SK-N-SH treated with all-trans-retinoic acid at 6 μM for 48 hours (cell line): ENCODE measurements around the gene RAPGEF1.

Experiments used
- ATAC-seq: fragments of 200-7000 bp; cut with Tn5 transposase; 3 replicates; pipeline ENCODE4 v1.9.1; 2020; ENCODE audit warnings: mild to moderate bottlenecking, moderate library complexity
- ARNTL ChIP-seq: fragments of 450-650 bp; formaldehyde crosslinking; IDR thresholded peaks from 2 replicates; pipeline ENCODE4 v1.5.0; 2020; ENCODE audit warnings: low read depth, mild to moderate bottlenecking, moderate library complexity, borderline replicate concordance
- BACH2 ChIP-seq: fragments of 250-450 bp; sonication (Bioruptor Pico); IDR thresholded peaks from 2 replicates; pipeline ENCODE4 v1.9.0; 2021; ENCODE audit warnings: mild to moderate bottlenecking, borderline replicate concordance
- CREB5 ChIP-seq: fragments of 250-450 bp; sonication (Bioruptor Pico); IDR thresholded peaks from 2 replicates; pipeline ENCODE4 v1.5.1; 2020; ENCODE audit warnings: low read depth, mild to moderate bottlenecking, moderate library complexity
- CSDC2 ChIP-seq: fragments of 250-450 bp; sonication (Bioruptor Pico); IDR thresholded peaks from 2 replicates; pipeline ENCODE4 v1.5.0; 2020; ENCODE audit warnings: mild to moderate bottlenecking, moderate library complexity
- CSRNP3 ChIP-seq: fragments of 250-450 bp; sonication (Bioruptor Pico); IDR thresholded peaks from 2 replicates; pipeline ENCODE4 v1.5.1; 2021; ENCODE audit warnings: mild to moderate bottlenecking, moderate library complexity
- ESRRG ChIP-seq: fragments of 250-450 bp; sonication (Bioruptor Pico); IDR thresholded peaks from 2 replicates; pipeline ENCODE4 v1.6.1; 2021; ENCODE audit warnings: mild to moderate bottlenecking
- GLIS3 ChIP-seq: fragments of 250-450 bp; sonication (Bioruptor Pico); IDR thresholded peaks from 2 replicates; pipeline ENCODE4 v1.5.0; 2020; ENCODE audit warnings: mild to moderate bottlenecking, moderate library complexity
- ISL1 ChIP-seq: fragments of 250-450 bp; sonication (Bioruptor Pico); IDR thresholded peaks from 2 replicates; pipeline ENCODE4 v2.1.2; 2022; ENCODE audit warnings: mild to moderate bottlenecking, moderate library complexity
- OSR1 ChIP-seq: fragments of 250-450 bp; sonication (Bioruptor Pico); IDR thresholded peaks from 2 replicates; pipeline ENCODE4 v1.8.0; 2022; ENCODE audit warnings: moderate library complexity, mild to moderate bottlenecking, inconsistent platforms
- PATZ1 ChIP-seq: fragments of 250-450 bp; sonication (Bioruptor Pico); IDR thresholded peaks from 2 replicates; pipeline ENCODE4 v1.8.0; 2020; ENCODE audit warnings: mild to moderate bottlenecking, moderate library complexity, borderline replicate concordance
- PPARA ChIP-seq: fragments of 250-450 bp; sonication (Bioruptor Pico); IDR thresholded peaks from 2 replicates; pipeline ENCODE4 v1.5.0; 2020; ENCODE audit warnings: mild to moderate bottlenecking, borderline replicate concordance
- RARB ChIP-seq: fragments of 250-450 bp; sonication (Bioruptor Pico); IDR thresholded peaks from 2 replicates; pipeline ENCODE4 v1.8.0; 2021; ENCODE audit warnings: mild to moderate bottlenecking, moderate library complexity
- SNAI2 ChIP-seq: fragments of 250-450 bp; sonication (Bioruptor Pico); IDR thresholded peaks from 2 replicates; pipeline ENCODE4 v1.5.0; 2020; ENCODE audit warnings: mild to moderate bottlenecking, moderate library complexity
- TCF4 ChIP-seq: fragments of 250-450 bp; sonication (Bioruptor Pico); IDR thresholded peaks from 2 replicates; pipeline ENCODE4 v1.8.0; 2021; ENCODE audit warnings: mild to moderate bottlenecking, moderate library complexity, borderline replicate concordance
- TSHZ2 ChIP-seq: fragments of 250-450 bp; sonication (Bioruptor Pico); IDR thresholded peaks from 2 replicates; pipeline ENCODE4 v1.5.0; 2020; ENCODE audit warnings: mild to moderate bottlenecking, moderate library complexity
- ZC3H10 ChIP-seq: fragments of 250-450 bp; sonication (Bioruptor Pico); IDR thresholded peaks from 2 replicates; pipeline ENCODE4 v1.5.1; 2021; ENCODE audit warnings: mild to moderate bottlenecking, moderate library complexity
- ZFP3 ChIP-seq: fragments of 250-450 bp; sonication (Bioruptor Pico); IDR thresholded peaks from 2 replicates; pipeline ENCODE4 v1.5.0; 2020; ENCODE audit warnings: mild to moderate bottlenecking, moderate library complexity
- ZFP30 ChIP-seq: fragments of 450-650 bp; formaldehyde crosslinking; IDR thresholded peaks from 2 replicates; pipeline ENCODE4 v1.5.0; 2022; ENCODE audit warnings: mild to moderate bottlenecking, moderate library complexity
- ZNF70 ChIP-seq: fragments of 450-650 bp; formaldehyde crosslinking; IDR thresholded peaks from 2 replicates; pipeline ENCODE4 v1.5.0; 2020; ENCODE audit warnings: mild to moderate bottlenecking, moderate library complexity
- ZNF8 ChIP-seq: fragments of 450-650 bp; formaldehyde crosslinking; IDR thresholded peaks from 2 replicates; pipeline ENCODE4 v1.5.0; 2020; ENCODE audit warnings: mild to moderate bottlenecking, moderate library complexity
- TF ChIP-seq, protein P1 (sequence below): fragments of 250-450 bp; sonication (Bioruptor Pico); IDR thresholded peaks from 2 replicates; pipeline ENCODE4 v1.8.0; 2021; ENCODE audit warnings: low read depth, mild to moderate bottlenecking, moderate library complexity, borderline replicate concordance

The RAPGEF1 gene

DNA sequence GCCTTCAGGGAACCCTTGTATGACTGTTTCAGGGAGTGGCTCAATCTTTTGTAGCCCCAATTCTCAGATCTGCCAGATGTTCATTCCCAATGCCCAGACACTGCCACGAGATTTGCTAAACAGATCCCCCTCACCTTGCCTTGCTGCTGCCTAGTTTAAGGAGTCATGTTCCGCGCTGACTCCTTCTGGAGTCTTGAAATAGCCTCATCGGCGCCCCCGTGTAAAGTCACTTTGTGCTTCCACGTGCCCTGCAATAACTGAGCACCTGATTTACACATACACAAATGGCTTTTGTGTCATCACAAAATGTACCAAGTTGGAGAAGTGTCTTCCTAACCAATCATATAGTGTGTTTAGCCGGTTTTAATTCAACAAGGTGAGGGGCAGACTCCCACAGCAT is 132.3 kb downstream of the RAPGEF1 start:
- TF ChIP-seq OSR1 (CRISPR knock-in tag) (no peak), ZC3H10 (CRISPR knock-in tag) (no peak), GLIS3 (CRISPR knock-in tag) (no peak), PPARA (CRISPR knock-in tag) (no peak), ISL1 (no peak), BACH2 (no peak), ZFP30 (CRISPR knock-in tag) (no peak), ZNF8 (no peak), ZNF70 (CRISPR knock-in tag) (no peak), TCF4 (CRISPR knock-in tag) (no peak), CSRNP3 (CRISPR knock-in tag) (no peak), ZFP3 (CRISPR knock-in tag) (no peak), ESRRG (CRISPR knock-in tag) (no peak), RARB (no peak), SNAI2 (CRISPR knock-in tag) (no peak), CSDC2 (CRISPR knock-in tag) (no peak), ARNTL (CRISPR knock-in tag) (no peak), PATZ1 (no peak), TSHZ2 (no peak)
- TF ChIP-seq, protein P1, sequence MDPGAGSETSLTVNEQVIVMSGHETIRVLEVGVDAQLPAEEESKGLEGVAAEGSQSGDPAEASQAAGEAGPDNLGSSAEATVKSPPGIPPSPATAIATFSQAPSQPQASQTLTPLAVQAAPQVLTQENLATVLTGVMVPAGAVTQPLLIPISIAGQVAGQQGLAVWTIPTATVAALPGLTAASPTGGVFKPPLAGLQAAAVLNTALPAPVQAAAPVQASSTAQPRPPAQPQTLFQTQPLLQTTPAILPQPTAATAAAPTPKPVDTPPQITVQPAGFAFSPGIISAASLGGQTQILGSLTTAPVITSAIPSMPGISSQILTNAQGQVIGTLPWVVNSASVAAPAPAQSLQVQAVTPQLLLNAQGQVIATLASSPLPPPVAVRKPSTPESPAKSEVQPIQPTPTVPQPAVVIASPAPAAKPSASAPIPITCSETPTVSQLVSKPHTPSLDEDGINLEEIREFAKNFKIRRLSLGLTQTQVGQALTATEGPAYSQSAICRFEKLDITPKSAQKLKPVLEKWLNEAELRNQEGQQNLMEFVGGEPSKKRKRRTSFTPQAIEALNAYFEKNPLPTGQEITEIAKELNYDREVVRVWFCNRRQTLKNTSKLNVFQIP: no peak
- ATAC-seq: no peak

DNA sequence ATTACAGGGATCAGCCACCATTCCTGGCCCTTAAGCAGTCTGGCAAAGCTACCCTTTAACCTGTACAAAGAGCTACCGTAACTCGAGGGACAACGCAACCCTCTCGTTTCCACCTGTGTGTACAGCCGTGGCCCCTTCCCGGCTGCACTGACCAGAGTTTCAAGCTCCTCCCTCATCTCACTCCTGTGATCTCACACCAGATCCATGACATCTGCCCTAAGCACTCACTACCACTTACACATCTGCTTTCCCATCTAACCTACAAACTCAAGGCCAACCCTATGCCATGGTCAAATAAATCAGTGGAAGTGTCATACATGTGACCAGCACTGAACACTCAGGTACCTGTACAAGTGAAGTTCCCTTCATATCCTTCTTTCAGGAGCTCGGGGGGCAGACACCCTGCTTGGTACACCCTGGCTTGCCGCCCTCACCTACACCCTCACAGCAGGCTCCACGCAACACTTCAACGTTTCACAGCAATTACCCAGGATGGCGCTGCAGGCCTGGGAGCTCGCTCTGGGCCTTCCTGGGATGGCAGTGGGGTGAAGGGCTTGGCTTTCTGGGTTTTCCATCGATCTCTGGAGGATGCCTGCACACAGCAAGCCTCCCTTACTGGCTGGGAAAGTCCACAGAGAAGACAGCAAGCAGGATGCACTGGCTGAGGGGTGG is 132.8 kb downstream of the RAPGEF1 start:
- ATAC-seq: no peak
- TF ChIP-seq SNAI2 (CRISPR knock-in tag): no peak
- no peak for TF ChIP-seq GLIS3 (CRISPR knock-in tag)
- no peak for TF ChIP-seq ZC3H10 (CRISPR knock-in tag)
- no peak for TF ChIP-seq CREB5
- TF ChIP-seq ZFP30 (CRISPR knock-in tag): no peak
- TF ChIP-seq ZNF8: no peak
- no peak for TF ChIP-seq PPARA (CRISPR knock-in tag)

DNA sequence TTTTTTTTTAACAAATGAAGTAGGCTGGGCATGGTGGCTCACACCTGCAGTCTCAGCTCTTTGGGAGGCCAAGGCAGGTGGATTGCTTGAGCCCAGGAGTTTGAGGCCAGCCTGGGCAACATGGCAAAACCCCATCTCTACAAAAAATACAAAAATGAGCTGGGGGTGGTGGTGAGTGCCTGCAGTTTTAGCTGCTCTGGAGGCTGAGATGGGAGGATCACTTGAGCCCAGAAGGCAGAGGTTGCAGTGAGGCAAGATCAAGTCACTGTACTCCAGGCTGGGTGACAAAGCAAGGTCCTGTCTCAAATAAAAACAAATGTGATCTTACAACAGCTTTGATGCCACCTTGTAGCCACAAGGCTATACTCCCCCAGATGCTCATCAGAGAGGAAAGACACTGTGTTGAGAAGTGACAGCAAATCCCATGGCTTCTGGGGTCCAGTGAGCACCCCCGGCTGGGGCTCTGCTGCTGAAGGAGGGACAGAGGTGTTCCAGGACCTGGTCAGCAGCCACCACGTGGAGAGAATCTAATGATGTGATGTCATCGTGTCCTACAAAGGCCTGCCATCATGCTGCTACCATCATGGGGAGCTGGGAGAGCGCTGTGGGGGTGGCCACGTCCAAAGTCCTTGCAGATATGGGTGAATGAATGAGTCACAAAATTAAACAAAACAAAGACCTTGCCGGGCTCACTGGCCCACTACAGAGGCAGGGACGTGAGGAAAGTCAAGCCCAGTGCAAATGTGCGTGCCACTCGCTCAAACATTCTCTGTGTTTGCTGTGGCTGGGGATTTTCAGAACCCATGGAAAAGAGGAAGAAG is 133.9 kb downstream of the RAPGEF1 start:
- ATAC-seq: no peak
- TF ChIP-seq GLIS3 (CRISPR knock-in tag) (no peak), ESRRG (CRISPR knock-in tag) (no peak), RARB (no peak), ZFP30 (CRISPR knock-in tag) (no peak), ARNTL (CRISPR knock-in tag) (no peak), ZNF70 (CRISPR knock-in tag) (no peak), TSHZ2 (no peak)
- TF ChIP-seq, protein P1: no peak
